NAMALWA (cell line): ENCODE results near the gene KIAA1958.

Experiments used
- DNase-seq: peaks from one replicate; pipeline ENCODE4 v3.0.0-alpha.2; 2015; ENCODE audit warnings: low spot score

KIAA1958 gene

DNA sequence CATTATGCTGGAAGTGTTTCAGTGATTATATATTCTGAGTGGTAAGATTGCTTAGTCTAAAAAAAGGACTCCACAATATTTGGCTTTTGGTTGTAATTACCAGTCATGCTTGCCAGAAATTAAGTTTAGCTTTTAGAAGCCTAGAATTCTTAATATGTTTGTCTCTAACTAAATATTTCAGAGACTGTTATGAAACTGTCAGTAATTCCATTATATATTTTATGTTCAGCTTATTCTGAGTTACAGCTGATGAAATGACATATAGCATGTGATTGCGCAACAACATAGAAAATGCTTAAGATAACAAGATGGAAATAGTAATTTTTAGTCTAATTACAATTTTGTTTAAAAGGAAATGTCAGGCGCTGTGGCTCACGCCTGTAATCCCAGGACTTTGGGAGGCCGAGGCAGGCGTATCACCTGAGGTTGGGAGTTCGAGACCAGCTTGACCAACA lies 44.2 kb downstream of the KIAA1958 start:
- no peak for DNase-seq

- no peak for DNase-seq
These were observed 45.1 kb downstream of the KIAA1958 start for GRCh38 chr9:112531666-112532282.

DNA sequence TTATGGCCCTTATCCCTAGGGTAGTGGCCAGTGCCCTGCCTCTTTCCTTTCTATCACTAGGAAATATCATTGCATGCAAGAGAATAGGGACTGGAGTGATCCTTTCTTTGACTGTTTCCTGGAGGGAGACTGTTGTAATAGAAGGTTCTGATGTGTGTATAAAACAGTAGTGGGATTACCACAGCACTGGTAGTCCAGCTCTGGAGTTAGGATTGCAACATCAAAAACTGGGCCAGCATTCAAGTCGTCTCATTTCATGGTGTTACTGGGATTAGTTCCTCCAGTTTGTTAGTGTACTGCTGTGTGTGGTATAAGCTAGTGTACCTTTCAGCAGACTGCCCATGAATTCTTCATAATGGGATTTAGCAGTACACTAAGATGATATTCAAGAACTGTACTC lies 45.8 kb downstream of the KIAA1958 start:
- no peak for DNase-seq

GRCh38 chr9:112533660-112534059 lies 47.0 kb downstream of the KIAA1958 start:
- DNase-seq = no peak

DNA sequence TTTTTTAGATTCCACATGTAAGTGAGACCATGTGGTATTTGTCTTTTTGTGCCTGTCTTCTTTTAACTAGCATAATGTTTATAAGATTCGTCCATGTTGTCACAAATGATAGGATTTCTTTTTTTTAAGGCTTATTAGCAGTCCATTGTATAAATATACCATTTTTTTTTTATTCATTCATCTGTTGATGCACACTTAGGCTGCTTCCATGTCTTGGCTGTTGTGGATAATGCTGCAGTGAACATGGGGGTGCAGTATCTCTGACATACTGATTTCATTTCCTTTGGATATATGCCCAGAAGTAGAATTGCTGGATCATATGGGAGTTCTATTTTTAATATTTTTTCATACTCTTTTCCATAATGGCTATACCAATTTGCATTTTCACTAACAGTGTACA lies 48.7 kb downstream of the KIAA1958 start:
- DNase-seq = no peak

- DNase-seq = no peak
These were observed 49.2 kb downstream of the KIAA1958 start for GRCh38 chr9:112535811-112536210.

GRCh38 chr9:112537561-112537960 lies 50.9 kb downstream of the KIAA1958 start:
- DNase-seq = no peak

GRCh38 chr9:112540800-112541199 lies 54.2 kb downstream of the KIAA1958 start:
- no peak for DNase-seq

DNA sequence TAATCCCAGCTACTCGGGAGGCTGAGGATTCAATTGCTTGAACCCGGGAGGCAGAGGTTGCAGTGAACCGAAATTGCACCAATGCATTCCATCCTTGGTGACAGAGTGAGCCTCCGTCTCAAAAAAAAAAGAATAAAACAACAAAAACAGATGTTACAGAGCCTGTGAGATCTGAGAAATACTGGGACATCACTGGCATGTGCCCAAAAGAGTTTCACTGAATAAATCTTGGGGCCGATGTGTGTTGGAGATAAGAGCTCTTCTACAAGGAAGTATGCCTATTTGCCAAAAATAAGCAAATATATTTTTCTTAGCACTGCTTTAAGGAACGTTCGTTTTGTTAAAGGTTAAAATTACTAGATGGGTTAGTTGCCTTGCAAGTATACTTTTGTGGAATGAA lies 55.1 kb downstream of the KIAA1958 start:
- no peak for DNase-seq

DNA sequence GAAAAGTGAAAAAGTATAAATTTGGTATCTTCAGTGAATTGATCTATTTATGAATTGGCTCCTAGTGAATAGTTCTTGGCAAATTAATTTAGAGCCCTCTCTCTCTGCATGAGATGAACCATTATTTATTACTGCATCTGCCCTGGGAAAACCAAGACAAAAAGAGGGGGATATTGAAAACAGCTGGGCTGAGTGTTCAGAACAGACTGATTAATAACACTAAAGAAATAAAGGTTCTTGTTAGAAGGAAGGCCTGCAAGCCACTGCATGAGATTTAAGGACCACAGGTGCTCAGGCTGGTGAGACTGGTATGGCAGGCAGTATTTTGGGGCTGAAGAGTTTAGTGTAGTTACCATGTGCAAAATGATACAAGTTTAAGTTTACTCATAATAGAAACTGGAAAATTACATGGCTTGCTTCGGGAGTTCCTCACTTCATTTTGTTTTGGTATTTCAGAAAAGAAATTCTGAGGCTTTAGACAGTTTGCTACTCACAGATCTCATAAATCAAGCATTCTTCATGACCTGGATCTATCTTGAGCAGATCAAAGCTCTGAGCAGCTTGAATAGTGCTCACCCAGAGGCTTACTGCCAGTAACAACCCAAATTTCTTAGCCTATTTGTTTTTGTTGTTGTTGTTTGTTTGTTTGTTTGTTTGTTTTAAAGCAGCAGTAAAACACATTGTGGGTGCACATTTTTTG lies 56.1 kb downstream of the KIAA1958 start:
- no peak for DNase-seq

DNA sequence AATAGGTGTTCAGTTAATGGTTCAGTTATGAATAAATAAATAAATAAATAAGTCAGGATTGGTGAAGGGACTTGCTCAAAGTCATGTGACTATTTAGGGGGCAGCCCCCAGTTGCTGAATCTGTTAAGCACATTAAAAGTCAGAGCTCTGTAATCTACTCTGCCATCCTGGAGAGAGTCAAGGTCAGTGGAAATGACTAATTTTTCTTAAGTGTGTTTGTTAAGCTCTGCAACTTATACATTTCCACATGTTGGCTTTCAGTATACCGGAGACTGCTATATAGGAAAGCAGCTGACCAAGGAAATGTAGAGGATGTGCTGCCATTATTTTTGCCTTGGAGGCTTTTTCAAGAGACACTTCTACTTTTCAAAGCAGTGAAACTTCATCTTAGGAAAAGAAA lies 57.9 kb downstream of the KIAA1958 start:
- DNase-seq = no peak

GRCh38 chr9:112545237-112545636 lies 58.6 kb downstream of the KIAA1958 start:
- no peak for DNase-seq

- no peak for DNase-seq
These were observed 59.8 kb downstream of the KIAA1958 start for GRCh38 chr9:112546149-112547012.

DNA sequence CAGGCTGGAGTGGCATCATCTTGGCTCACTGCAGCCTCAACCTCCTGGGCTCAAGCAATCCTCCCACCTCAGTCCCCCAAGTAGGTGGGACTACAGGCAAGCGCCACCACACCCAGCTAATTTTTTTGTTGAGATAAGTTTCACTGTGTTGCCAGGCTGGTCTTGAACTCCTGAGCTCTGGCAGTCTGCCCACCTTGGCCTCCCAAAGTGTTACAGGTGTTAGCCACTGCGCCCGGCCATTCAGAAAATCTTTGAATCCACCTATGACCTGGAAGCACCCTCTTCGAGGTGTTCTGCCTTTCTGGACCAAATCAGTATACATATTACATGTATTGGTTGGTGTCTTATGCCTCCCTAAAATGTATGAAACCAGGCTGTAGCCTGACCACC lies 61.4 kb downstream of the KIAA1958 start:
- no peak for DNase-seq

DNA sequence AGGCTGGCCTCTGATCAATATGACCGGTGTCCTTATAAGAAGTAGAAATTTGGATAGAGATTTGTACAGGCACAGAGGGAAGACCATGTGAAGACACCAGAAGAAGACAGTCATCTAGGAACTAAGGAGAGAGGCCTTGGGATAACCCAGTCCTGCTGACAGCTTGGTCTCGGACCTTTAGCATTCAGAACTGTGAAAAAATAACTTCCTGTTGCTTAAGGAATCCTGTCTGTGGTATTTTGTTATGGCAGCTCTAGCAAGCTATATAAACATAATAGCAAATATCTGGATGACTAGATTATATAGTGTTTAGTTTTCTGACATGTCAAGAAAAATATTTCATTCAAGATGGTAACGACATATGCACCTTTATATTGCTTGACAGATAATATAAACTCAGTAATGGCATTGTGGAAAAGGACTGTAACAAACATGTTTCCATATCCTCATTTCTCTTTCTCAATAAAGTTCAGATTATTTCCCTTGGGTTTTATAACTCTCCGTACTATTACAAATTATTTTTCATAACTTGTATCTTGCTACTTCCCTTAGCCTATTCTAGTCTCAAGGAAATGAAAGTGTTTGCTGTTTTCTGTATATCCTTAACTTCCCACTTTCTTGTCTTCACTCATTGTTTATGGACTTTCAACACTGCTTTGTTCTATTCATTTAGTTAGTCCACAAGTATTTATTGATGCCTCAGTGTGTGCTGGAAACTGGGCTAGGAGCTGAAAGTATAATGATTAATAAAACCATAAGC lies 62.4 kb downstream of the KIAA1958 start:
- DNase-seq = no peak

DNA sequence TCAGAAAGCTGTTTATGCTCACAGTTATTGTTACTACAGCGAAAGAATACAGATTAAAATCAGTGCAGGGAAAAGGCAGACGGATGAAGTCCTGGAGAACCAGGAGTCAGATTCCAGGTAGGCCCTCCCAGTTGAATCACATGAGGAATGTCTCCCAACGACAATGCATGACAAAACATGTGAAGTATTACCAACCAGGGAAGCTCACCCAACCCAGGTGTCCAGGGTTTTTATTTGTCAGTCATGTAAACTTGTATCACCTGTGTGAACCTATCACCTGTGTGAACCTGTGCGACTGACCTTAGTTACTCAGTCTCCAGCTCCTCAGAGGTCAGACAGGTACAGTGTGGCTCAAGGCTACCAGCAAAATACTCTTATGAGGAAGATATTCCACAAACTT lies 63.9 kb downstream of the KIAA1958 start:
- DNase-seq = no peak

GRCh38 chr9:112551641-112552040 lies 65.0 kb downstream of the KIAA1958 start:
- DNase-seq = no peak

GRCh38 chr9:112552229-112553056 lies 65.8 kb downstream of the KIAA1958 start:
- no peak for DNase-seq

GRCh38 chr9:112553256-112553826 lies 66.7 kb downstream of the KIAA1958 start:
- DNase-seq = no peak

DNA sequence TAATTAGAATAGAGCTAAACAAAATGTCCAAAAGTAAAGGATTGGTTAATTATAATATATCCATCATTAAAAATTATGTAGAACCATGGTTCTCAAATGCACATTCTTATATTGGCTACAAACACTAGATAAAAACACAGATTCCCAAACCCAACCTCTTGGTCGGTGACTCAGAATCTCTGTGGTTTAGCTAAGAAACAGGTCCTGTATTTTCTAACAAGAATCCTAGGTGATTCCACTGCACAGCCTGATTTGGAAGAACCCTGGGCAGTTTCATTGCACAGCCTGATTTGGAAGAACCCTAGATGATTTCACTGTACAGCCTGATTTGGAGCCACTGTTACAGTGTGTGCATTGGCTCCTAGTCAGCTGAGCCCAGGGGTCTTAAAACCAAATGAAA lies 67.9 kb downstream of the KIAA1958 start:
- no peak for DNase-seq

DNA sequence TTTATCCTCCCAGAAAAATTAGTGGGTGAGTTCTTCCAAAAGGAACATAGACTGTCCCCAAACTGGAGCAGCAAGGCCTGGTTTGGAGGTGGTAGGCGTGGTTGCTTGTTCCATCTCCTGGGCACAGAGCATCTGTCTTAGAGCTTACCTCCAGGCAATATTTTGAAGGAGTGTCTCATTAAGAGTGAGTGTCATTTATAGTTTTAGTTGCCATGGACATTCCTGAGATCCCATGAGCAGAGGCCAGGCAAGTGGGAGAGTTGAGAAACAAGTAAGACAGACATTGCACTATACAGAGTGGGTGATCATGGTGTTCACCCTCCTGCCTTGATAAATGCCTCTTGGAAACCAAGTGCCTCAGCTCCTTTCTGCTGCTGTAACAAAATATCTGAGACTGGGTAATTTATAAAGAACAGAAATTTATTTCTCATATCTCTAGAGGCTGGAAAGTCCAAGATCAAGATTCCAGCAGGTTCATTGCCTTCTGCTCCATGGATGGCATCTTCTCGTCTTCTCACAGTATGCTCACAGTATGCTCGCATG lies 68.5 kb downstream of the KIAA1958 start:
- no peak for DNase-seq
